NOMO-1 treated with DMSO at 0.1 percent for 48 hours (cell line): Measurements from ENCODE around the gene LIPC.

Source experiments
- DNase-seq: peaks from one replicate; lab custom pipeline; 2025; ENCODE audit not compliant: unreplicated experiment; lab: John Stamatoyannopoulos, UW

LIPC gene

GRCh38 chr15:58453931-58454793 is 22.4 kb downstream of the LIPC start:
- DNase-seq, result no peak

- no peak for DNase-seq
Measured at GRCh38 chr15:58454950-58455401, 23.2 kb downstream of the LIPC start.

- peak; percentile 27 for DNase-seq
Measured at GRCh38 chr15:58457466-58457965, 25.7 kb downstream of the LIPC start.

- DNase-seq, result peak; percentile 9
Measured at GRCh38 chr15:58458076-58458475, 26.3 kb downstream of the LIPC start.

- DNase-seq, result no peak
Measured at GRCh38 chr15:58459045-58459444, 27.3 kb downstream of the LIPC start.

GRCh38 chr15:58459560-58459959 is 27.8 kb downstream of the LIPC start:
- DNase-seq, result peak; percentile 8

- DNase-seq, result no peak
Measured at GRCh38 chr15:58460116-58460790, 28.5 kb downstream of the LIPC start.

- DNase-seq, result no peak
Measured at GRCh38 chr15:58460872-58461271, 29.1 kb downstream of the LIPC start.

- DNase-seq, result no peak
Measured at GRCh38 chr15:58462547-58462946, 30.8 kb downstream of the LIPC start.

GRCh38 chr15:58462973-58463663 is 31.3 kb downstream of the LIPC start:
- no peak for DNase-seq

- no peak for DNase-seq
Measured at GRCh38 chr15:58463815-58464650, 32.2 kb downstream of the LIPC start.

- DNase-seq, result no peak
Measured at GRCh38 chr15:58465070-58465469, 33.3 kb downstream of the LIPC start.

- no peak for DNase-seq
Measured at GRCh38 chr15:58465866-58466517, 34.2 kb downstream of the LIPC start.

GRCh38 chr15:58466566-58466965 is 34.8 kb downstream of the LIPC start:
- no peak for DNase-seq

- no peak for DNase-seq
Measured at GRCh38 chr15:58467121-58467721, 35.4 kb downstream of the LIPC start.

- no peak for DNase-seq
Measured at GRCh38 chr15:58467722-58468423, 36.1 kb downstream of the LIPC start.

GRCh38 chr15:58469432-58470353 is 37.9 kb downstream of the LIPC start:
- DNase-seq, result no peak

GRCh38 chr15:58471348-58471747 is 39.6 kb downstream of the LIPC start:
- DNase-seq, result no peak
